IMR-90 (cell line): ENCODE results near the gene BRWD1. TPM values are rescaled to one million over a fixed set of nuclear protein-coding genes. Genes with fewer than 3 reads are reported as not detected.

Experiments used
- ATAC-seq: fragments of 200-7000 bp; cut with Tn5 transposase; 2 replicates; pipeline ENCODE4 v1.9.1; 2020; ENCODE audit warnings: low read depth, mild to moderate bottlenecking, moderate library complexity
- BruUV-seq: library from RNA; stranded (reverse); fragments of 400-500 nt; replicated peaks from 2 replicates; lab custom pipeline; 2021; lab: Mats Ljungman, UMichigan
- CTCF ChIA-PET: fragments of 300-600 bp; formaldehyde crosslinking; extraction: SDS; loops from one replicate; lab custom pipeline; 2021; ENCODE audit warnings: antibody characterized with exemption; lab: Yijun Ruan, JAX
- POLR2A ChIA-PET: fragments of 300-600 bp; sonication (Branson Sonifier 250); formaldehyde crosslinking; loops from one replicate; lab custom pipeline; 2022; ENCODE audit warnings: antibody characterized with exemption; ENCODE audit not compliant: unreplicated experiment; lab: Charles Lee
- DNase-seq: peaks from one replicate; pipeline ENCODE4 v3.0.0; 2013
- H2AFZ ChIP-seq: replicated peaks from 2 replicates; pipeline ENCODE3; 2013; ENCODE audit warnings: low read length, mild to moderate bottlenecking; ENCODE audit not compliant: poor library complexity
- H2AK5ac ChIP-seq: 2 replicates; pipeline ENCODE4 v1.6.1; 2013; ENCODE audit warnings: low read depth, low read length, inconsistent platforms
- H2AK9ac ChIP-seq: replicated peaks from 2 replicates; pipeline ENCODE3; 2013; ENCODE audit warnings: mild to moderate bottlenecking, low read depth, low read length, moderate library complexity; ENCODE audit not compliant: poor library complexity
- H2BK120ac ChIP-seq: 2 replicates; pipeline ENCODE4 v1.6.1; 2013; ENCODE audit warnings: low read depth, low read length, inconsistent platforms
- H2BK15ac ChIP-seq: 3 replicates; pipeline ENCODE4 v1.6.1; 2013; ENCODE audit warnings: low read depth, low read length, inconsistent platforms
- H2BK20ac ChIP-seq: 2 replicates; pipeline ENCODE4 v1.6.1; 2013; ENCODE audit warnings: low read depth, mild to moderate bottlenecking, inconsistent platforms, low read length, moderate library complexity
- H2BK5ac ChIP-seq: 2 replicates; pipeline ENCODE4 v1.6.1; 2013; ENCODE audit warnings: mild to moderate bottlenecking, low read depth, low read length, inconsistent platforms; ENCODE audit not compliant: poor library complexity, severe bottlenecking
- H3K14ac ChIP-seq: replicated peaks from 2 replicates; pipeline ENCODE4 v1.6.1; 2013; ENCODE audit warnings: low read depth, low read length, inconsistent platforms
- H3K18ac ChIP-seq: 2 replicates; pipeline ENCODE4 v1.6.1; 2013; ENCODE audit warnings: low read depth, low read length, control low read depth
- H3K23ac ChIP-seq: 2 replicates; pipeline ENCODE4 v1.6.1; 2013; ENCODE audit warnings: low read depth, low read length, inconsistent platforms
- H3K27ac ChIP-seq: 2 replicates; pipeline ENCODE4 v1.5.1; 2013; ENCODE audit warnings: mild to moderate bottlenecking, control low read depth, low read length; ENCODE audit not compliant: insufficient read depth
- H3K27me3 ChIP-seq: 2 replicates; pipeline ENCODE4 v1.6.1; 2013; ENCODE audit warnings: low read length; ENCODE audit not compliant: control insufficient read depth, insufficient read depth
- H3K36me3 ChIP-seq: 2 replicates; pipeline ENCODE4 v1.6.1; 2013; ENCODE audit warnings: low read length, mixed read lengths; ENCODE audit not compliant: control insufficient read depth, insufficient read depth
- H3K4ac ChIP-seq: 2 replicates; pipeline ENCODE4 v1.6.1; 2013; ENCODE audit warnings: low read depth, low read length, inconsistent platforms
- H3K4me1 ChIP-seq: 2 replicates; pipeline ENCODE4 v1.6.1; 2013; ENCODE audit warnings: low read length, mixed read lengths; ENCODE audit not compliant: control insufficient read depth, insufficient read depth
- H3K4me2 ChIP-seq: 2 replicates; pipeline ENCODE4 v1.6.1; 2013; ENCODE audit warnings: low read depth, mild to moderate bottlenecking, control low read depth, low read length, moderate library complexity
- H3K4me3 ChIP-seq: 2 replicates; pipeline ENCODE4 v1.5.1; 2013; ENCODE audit warnings: low read depth, mild to moderate bottlenecking, control low read depth, low read length, moderate library complexity; ENCODE audit not compliant: insufficient read depth
- H3K56ac ChIP-seq: 2 replicates; pipeline ENCODE4 v1.6.1; 2013; ENCODE audit warnings: low read length, inconsistent platforms; ENCODE audit not compliant: insufficient read depth; ENCODE audit errors: extremely low read depth
- H3K79me1 ChIP-seq, 2 experiments: 2 replicates each; pipeline ENCODE4 v1.6.1; 2013; ENCODE audit warnings: low read length in 2 of 2, inconsistent platforms in 1 of 2, low read depth in 1 of 2
- H3K9ac ChIP-seq: 2 replicates; pipeline ENCODE4 v1.6.1; 2013; ENCODE audit warnings: low read depth, low read length, control low read depth
- H3K9me1 ChIP-seq: 2 replicates; pipeline ENCODE4 v1.6.1; 2013; ENCODE audit warnings: low read length, inconsistent platforms; ENCODE audit not compliant: insufficient read depth
- H3K9me3 ChIP-seq: 2 replicates; pipeline ENCODE4 v1.6.1; 2013; ENCODE audit warnings: low read length; ENCODE audit not compliant: control insufficient read depth, insufficient read depth
- H4K20me1 ChIP-seq: 2 replicates; pipeline ENCODE4 v1.6.1; 2013; ENCODE audit warnings: low read length, inconsistent platforms; ENCODE audit not compliant: insufficient read depth
- H4K5ac ChIP-seq: 2 replicates; pipeline ENCODE4 v1.6.1; 2013; ENCODE audit warnings: mild to moderate bottlenecking, low read depth, low read length, control low read depth
- H4K8ac ChIP-seq, 2 experiments: 2 replicates each; pipeline ENCODE4 v1.6.1; 2013; ENCODE audit warnings: low read depth in 2 of 2, low read length in 2 of 2, control low read depth in 1 of 2, inconsistent platforms in 1 of 2
- H4K91ac ChIP-seq: 2 replicates; pipeline ENCODE4 v1.6.1; 2013; ENCODE audit warnings: low read depth, low read length, inconsistent platforms; ENCODE audit not compliant: insufficient read depth
- CEBPB ChIP-seq: IDR thresholded peaks from 2 replicates; pipeline ENCODE4 v1.6.1; 2012; ENCODE audit warnings: low read depth, low read length, improper control_type of control experiment
- CHD1 ChIP-seq: IDR thresholded peaks from 2 replicates; pipeline ENCODE4 v1.6.1; 2012; ENCODE audit warnings: low read depth, low read length, improper control_type of control experiment
- MAZ ChIP-seq: IDR thresholded peaks from 2 replicates; pipeline ENCODE4 v1.6.1; 2012; ENCODE audit warnings: low read depth, mild to moderate bottlenecking, low read length, improper control_type of control experiment, moderate library complexity, borderline replicate concordance
- MXI1 ChIP-seq: IDR thresholded peaks from 2 replicates; pipeline ENCODE4 v1.6.1; 2012; ENCODE audit warnings: low read depth, mild to moderate bottlenecking, low read length, moderate library complexity, borderline replicate concordance
- POLR2A ChIP-seq: IDR thresholded peaks from 2 replicates; pipeline ENCODE4 v1.6.1; 2012; ENCODE audit warnings: mild to moderate bottlenecking, low read depth, low read length
- RCOR1 ChIP-seq: IDR thresholded peaks from 2 replicates; pipeline ENCODE4 v1.6.1; 2012; ENCODE audit warnings: mild to moderate bottlenecking, low read length, improper control_type of control experiment; ENCODE audit not compliant: insufficient replicate concordance
- RFX5 ChIP-seq: IDR thresholded peaks from 2 replicates; pipeline ENCODE4 v1.8.0; 2012; ENCODE audit warnings: low read depth, mild to moderate bottlenecking, low read length, moderate library complexity
- SMC3 ChIP-seq: fragments of 150-350 bp; IDR thresholded peaks from 2 replicates; pipeline ENCODE4 v1.6.1; 2016; ENCODE audit warnings: low read depth, mild to moderate bottlenecking, antibody characterized with exemption, low read length, moderate library complexity
- WGBS, 2 experiments: methylation state at CpG; one replicate each; pipeline versions ENCODE4 v1.1.5 to v1.1.7; 2013; ENCODE audit warnings: missing lambda C conversion rate in 2 of 2; ENCODE audit not compliant: insufficient read length in 1 of 2; ENCODE audit errors: extremely low coverage in 2 of 2; 5-methylcytosine and 5-hydroxymethylcytosine counted together
- dilution Hi-C: fragments of 300-500 bp; cut with HindIII; formaldehyde crosslinking; loops from one replicate; pipeline ENCODE4 v1.14.3; 2018; ENCODE audit warnings: low sequenced_read_pairs; ENCODE audit not compliant: unreplicated experiment
- in situ Hi-C: fragments of 300-500 bp; cut with MboI; formaldehyde crosslinking; loops from 3 replicates; pipeline ENCODE4 v1.14.3; 2019; ENCODE audit warnings: low sequenced_read_pairs, inconsistent platforms, mixed read lengths
- intact Hi-C: fragments of 100-400 bp; cut with micrococcal nuclease; formaldehyde crosslinking; loops from 2 replicates; pipeline ENCODE4 v1.10.0; 2022
- polyA plus RNA-seq, 3 experiments: library from polyadenylated mRNA; depleted of rRNA; stranded (reverse); fragments of >200 nt; gene quantifications; 2 replicates each; pipeline ENCODE4 v1.2.3, GENCODE V29; 2012; ENCODE audit warnings: low replicate concordance in 1 of 3
- total RNA-seq: library from RNA; depleted of rRNA; stranded (reverse); fragments of >200 nt; gene quantifications from 2 replicates; pipeline ENCODE4 v1.2.3, GENCODE V29; 2012
- TF ChIP-seq, protein P1 (sequence below): fragments of 150-350 bp; IDR thresholded peaks from 2 replicates; pipeline ENCODE4 v1.6.1; 2016; ENCODE audit warnings: low read depth, mild to moderate bottlenecking, low read length, moderate library complexity, borderline replicate concordance
- TF ChIP-seq, protein P2 (sequence below): fragments of 150-350 bp; IDR thresholded peaks from 2 replicates; pipeline ENCODE4 v1.6.1; 2017; ENCODE audit warnings: mild to moderate bottlenecking, antibody characterized with exemption, low read length, low read depth
- TF ChIP-seq, protein P3 (sequence below): conservative IDR thresholded peaks from 2 replicates; pipeline ENCODE4 v1.5.1; 2012; ENCODE audit warnings: mild to moderate bottlenecking, low read depth, low read length, improper control_type of control experiment

The BRWD1 gene
- total and polyA plus RNA-seq, 2 of the 4 experiments (the other 2 are of a cell fraction): 6.7 to 28.7 TPM

DNA sequence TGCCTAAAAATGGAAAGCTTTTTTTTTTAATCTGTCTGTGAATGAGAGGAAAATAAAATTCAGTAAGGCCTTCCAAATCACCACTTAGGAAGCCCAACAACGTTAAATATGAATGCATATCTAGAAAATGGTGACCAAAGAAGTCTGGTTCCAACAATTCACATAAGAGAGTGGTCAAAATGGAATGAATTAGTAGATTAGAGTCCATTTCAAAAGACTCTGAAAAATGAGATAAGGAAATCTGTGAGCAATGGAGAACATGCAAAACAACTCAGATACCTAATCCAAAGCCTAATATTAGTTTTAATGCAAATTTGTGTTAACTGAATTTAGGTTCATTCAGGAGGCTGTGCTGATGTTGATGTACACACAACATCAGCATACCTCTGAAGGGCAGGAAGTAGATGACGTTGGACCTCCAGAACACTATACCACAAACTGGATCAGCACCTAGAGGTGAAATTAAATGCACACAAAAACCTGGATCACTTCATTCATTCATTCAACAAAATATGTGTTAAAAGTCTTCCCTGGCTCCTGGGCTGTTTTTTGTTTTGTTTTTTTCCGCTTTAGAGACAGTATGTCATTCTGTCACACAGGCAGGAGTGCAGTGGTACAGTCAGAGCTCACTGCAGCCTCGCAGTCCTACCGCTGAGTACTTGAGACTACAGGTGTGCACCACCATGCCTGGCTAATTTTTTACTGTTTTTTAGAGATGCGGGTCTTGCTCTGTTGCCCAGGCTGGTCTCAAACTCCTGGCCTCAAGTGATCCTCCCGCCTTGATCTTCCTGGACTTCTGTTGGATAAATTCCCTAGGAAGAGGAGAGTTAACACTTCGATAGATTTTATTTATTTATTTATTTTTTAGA is 4.9 kb upstream of the BRWD1 start:
- Histone ChIP-seq H2AK5ac (peak overlapping the region; percentile 20; the same call in 1 of the 2 replicates), H2AFZ (no peak overlapping the region), H3K23ac (no peak overlapping the region), H3K27ac (peak overlapping the region; percentile 59; the same call in 1 of the 2 replicates), H2AK9ac (no peak overlapping the region), H2BK5ac (peak overlapping the region; percentile 84), H3K9ac (no peak overlapping the region), H3K9me3 (no peaks in the 10 kb centered on the region), H3K56ac (no peak overlapping the region), H4K5ac (0 out of 2 replicates have a peak overlapping the region, but pooled peaks have one; percentile 36), H3K18ac (peak overlapping the region; percentile 74; the same call in 1 of the 2 replicates), H3K9me1 (peaks cover 13% of the 10 kb centered on the region), H3K4me3 (no peak overlapping the region), H4K20me1 (no peaks in the 10 kb centered on the region), H2BK120ac (no peak overlapping the region; the same call in 1 of the 2 replicates), H3K14ac (no peak overlapping the region), H4K8ac (no peak overlapping the region), H4K91ac (no peak overlapping the region), H3K4me2 (no peak overlapping the region), H2BK15ac (no peak overlapping the region; the same call in 2 of the 3 replicates), H3K79me1 (peaks cover 6% of the 10 kb centered on the region in 2 experiments), H3K4me1 (peaks cover 21% of the 10 kb centered on the region), H3K36me3 (no peaks in the 10 kb centered on the region), H3K4ac (no peak overlapping the region), H3K27me3 (no peaks in the 10 kb centered on the region), H2BK20ac (no peak overlapping the region)
- ATAC-seq (no peak), DNase-seq (no peak)
- ChIA-PET CTCF (no interaction called here), POLR2A (no interaction called here)
- intact Hi-C loops: no loop called here
- BruUV-seq: no TSS peak
- no peak for TF ChIP-seq CHD1
- no peak for TF ChIP-seq SMC3
- TF ChIP-seq MXI1: no peak
- no peak for TF ChIP-seq CEBPB
- TF ChIP-seq POLR2A: no peak
- no peak for TF ChIP-seq RCOR1
- TF ChIP-seq, protein P1, sequence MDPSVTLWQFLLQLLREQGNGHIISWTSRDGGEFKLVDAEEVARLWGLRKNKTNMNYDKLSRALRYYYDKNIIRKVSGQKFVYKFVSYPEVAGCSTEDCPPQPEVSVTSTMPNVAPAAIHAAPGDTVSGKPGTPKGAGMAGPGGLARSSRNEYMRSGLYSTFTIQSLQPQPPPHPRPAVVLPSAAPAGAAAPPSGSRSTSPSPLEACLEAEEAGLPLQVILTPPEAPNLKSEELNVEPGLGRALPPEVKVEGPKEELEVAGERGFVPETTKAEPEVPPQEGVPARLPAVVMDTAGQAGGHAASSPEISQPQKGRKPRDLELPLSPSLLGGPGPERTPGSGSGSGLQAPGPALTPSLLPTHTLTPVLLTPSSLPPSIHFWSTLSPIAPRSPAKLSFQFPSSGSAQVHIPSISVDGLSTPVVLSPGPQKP: no peak
- no peak for TF ChIP-seq RFX5
- no peak for TF ChIP-seq MAZ
- TF ChIP-seq, protein P2, sequence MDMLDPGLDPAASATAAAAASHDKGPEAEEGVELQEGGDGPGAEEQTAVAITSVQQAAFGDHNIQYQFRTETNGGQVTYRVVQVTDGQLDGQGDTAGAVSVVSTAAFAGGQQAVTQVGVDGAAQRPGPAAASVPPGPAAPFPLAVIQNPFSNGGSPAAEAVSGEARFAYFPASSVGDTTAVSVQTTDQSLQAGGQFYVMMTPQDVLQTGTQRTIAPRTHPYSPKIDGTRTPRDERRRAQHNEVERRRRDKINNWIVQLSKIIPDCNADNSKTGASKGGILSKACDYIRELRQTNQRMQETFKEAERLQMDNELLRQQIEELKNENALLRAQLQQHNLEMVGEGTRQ: no peak
- TF ChIP-seq, protein P3, sequence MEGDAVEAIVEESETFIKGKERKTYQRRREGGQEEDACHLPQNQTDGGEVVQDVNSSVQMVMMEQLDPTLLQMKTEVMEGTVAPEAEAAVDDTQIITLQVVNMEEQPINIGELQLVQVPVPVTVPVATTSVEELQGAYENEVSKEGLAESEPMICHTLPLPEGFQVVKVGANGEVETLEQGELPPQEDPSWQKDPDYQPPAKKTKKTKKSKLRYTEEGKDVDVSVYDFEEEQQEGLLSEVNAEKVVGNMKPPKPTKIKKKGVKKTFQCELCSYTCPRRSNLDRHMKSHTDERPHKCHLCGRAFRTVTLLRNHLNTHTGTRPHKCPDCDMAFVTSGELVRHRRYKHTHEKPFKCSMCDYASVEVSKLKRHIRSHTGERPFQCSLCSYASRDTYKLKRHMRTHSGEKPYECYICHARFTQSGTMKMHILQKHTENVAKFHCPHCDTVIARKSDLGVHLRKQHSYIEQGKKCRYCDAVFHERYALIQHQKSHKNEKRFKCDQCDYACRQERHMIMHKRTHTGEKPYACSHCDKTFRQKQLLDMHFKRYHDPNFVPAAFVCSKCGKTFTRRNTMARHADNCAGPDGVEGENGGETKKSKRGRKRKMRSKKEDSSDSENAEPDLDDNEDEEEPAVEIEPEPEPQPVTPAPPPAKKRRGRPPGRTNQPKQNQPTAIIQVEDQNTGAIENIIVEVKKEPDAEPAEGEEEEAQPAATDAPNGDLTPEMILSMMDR: no peak
- WGBS, 2 experiments: 90% methylated on average over 2 of the region's 8 CpGs; no CpG with 5 or more reads in 1 of the 2 experiments
- dilution Hi-C loops: no loop called here
- in situ Hi-C loops: loop anchor here (5.0 kb wide), 1 partner anchor 69 kb away; no protein-coding TSS in a partner anchor
